ENCODE results near the gene ASB3.
"Not testable (repeated sequence)": the region's sequence is repeated elsewhere in the genome, so short reads cannot be mapped to it uniquely, and the experiment has no call there.

ASB3 gene

DNA sequence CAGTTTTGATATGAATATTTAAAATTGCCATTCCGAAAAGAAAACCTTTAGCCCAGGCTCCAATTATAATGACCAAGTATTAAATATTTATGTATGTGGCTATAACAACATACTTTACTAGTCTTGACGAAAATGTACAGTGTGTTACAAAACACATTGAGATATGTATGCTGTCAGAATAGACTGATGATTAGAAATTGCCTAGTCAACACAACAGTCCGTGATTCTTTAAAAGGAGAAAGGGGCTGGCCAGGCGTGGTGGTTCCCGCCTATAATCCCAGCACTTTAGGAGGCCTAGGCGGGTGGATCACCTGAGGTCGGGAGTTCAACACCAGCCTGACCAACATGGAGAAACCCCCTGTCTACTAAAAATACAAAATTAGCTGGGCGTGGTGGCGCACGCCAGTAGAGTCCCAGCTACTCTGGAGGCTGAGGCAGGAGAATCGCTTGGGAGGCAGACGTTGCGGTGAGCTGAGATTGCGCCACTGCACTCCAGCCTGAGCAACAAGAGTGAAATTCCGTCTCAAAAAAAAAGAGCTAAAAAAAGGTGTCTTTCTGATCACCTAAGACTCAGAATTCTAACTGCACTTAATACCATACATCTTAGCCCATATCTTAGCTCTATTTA is 17.3 kb downstream of the ASB3 start:
- H3K27ac Mint-ChIP-seq, result no peak overlapping the region
- no peaks in the 10 kb centered on the region for H3K9me3 Mint-ChIP-seq
- H3K27me3 Mint-ChIP-seq (ENCODE audit: low read depth), result no peaks in the 10 kb centered on the region
- no peak overlapping the region for H3K4me3 Mint-ChIP-seq
- H3K36me3 Mint-ChIP-seq (ENCODE audit: low read depth), result peaks cover 11% of the 10 kb centered on the region
- H3K4me1 Mint-ChIP-seq (ENCODE audit: low read depth), result peaks cover 30% of the 10 kb centered on the region

DNA sequence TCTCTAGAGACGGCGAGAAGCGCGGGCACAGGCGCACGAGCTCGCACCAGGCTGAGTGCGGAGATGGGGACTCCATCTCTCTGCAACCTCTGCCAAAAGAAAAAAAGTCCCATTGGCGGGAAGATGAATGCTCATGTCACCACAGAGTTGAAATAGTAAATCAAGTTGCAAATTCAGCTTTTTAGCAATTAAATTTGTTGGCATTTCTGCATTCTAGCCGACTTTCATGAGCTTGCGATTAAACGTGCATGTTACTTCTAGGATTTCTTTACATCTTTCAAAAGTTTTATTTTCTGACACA is 18.6 kb downstream of the ASB3 start:
- Mint-ChIP-seq H3K4me1 (ENCODE audit: low read depth) (peaks cover 27% of the 10 kb centered on the region), H3K36me3 (ENCODE audit: low read depth) (peaks cover 10% of the 10 kb centered on the region), H3K4me3 (peak overlapping the region; percentile 95), H3K9me3 (no peaks in the 10 kb centered on the region), H3K27ac (peak overlapping the region; percentile 94), H3K27me3 (ENCODE audit: low read depth) (no peaks in the 10 kb centered on the region)

DNA sequence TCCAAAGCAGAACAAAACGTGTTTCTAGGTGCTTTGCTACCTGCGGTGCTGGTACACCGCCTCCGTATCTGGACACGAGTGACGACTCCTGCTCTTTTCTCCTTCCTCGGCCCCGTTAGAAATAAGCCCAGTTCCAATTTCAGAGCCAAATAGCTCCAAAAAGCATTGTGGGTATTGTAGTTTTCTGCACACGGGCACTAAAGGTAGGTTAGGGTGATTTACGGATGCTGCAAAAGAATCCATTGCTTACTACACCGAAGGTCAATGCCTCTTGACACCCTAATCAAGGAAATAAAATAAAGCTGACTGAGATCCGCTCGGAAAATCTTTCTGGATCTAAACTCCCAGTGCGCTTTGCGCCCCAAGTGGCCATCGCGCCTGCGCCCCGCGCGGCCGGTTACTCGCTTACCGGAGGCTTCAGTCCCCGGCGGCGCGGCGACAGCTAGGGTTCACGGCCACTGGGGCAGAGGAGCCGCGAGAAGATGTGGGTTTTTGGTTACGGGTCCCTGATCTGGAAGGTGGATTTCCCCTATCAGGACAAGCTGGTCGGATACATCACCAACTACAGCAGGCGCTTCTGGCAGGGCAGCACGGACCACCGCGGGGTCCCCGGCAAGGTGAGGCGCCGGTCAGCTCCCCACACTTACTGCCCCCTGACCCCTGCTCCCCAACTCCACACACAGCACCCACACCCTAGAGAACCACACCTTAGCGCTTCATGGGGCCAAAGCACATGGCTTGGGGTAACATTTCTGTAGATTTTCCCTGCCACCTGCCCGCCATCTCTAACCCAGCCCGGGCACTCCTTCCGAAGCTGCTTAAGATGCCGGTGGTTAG is 19.1 kb downstream of the ASB3 start, which contains the start of gene CHAC2:
TSS of gene CHAC2 (plus strand) at position 400 of the 837 bp plus-strand sequence. CDS start at position 483, 83 bp downstream.
- Mint-ChIP-seq H3K4me3 (peak within 1 kb of the TSS; percentile 95), H3K27me3 (ENCODE audit: low read depth) (no peaks in the 10 kb centered on the region), H3K27ac (peak within 1 kb of the TSS; percentile 94), H3K9me3 (no peaks in the 10 kb centered on the region), H3K4me1 (ENCODE audit: low read depth) (peaks cover 27% of the 10 kb centered on the region), H3K36me3 (ENCODE audit: low read depth) (peaks cover 11% of the 10 kb centered on the region)

DNA sequence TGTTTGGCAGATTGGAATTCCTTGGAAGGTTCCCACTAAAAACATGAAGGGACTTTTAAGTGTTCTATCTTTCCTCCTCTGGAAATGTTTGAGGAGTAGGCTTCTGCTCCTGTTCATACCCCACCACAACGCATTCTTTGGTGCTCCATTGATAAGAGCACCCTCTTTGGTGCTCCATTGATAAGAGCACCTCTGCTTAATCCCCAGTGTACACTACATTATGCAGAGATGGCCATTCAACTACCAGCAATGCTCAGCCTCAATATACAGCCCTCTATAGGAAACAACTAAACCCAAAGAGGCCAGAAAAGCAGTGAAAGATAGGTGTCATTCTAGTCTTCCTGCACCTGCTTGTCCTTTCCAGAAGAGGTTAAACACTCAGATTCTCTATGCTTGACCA is 21.0 kb downstream of the ASB3 start:
- no peak overlapping the region for H3K27ac Mint-ChIP-seq
- no peaks in the 10 kb centered on the region for H3K27me3 Mint-ChIP-seq (ENCODE audit: low read depth)
- peaks cover 24% of the 10 kb centered on the region for H3K4me1 Mint-ChIP-seq (ENCODE audit: low read depth)
- no peak overlapping the region for H3K4me3 Mint-ChIP-seq
- no peaks in the 10 kb centered on the region for H3K9me3 Mint-ChIP-seq
- H3K36me3 Mint-ChIP-seq (ENCODE audit: low read depth), result peaks cover 10% of the 10 kb centered on the region

DNA sequence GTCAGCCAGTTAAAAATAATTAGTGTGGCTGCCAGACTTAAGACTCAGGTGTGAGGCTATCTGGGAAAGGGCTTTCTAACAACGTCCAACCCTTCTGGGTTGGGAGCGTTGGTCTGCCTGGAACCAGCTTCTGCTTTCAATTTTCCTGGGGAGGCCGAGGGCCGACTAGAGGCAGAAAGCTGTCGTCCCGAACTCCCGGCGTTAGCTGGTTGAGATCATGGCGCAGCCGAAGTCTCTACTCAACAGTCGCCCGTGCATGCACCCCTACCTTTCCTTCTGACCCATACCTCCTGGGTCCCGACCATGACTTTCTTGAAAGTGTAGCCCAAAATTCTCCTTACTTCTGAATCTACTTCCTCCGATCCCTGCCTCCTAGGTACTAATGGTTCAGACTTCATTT is 29.5 kb downstream of the ASB3 start:
- peaks cover 19% of the 10 kb centered on the region for H3K36me3 Mint-ChIP-seq (ENCODE audit: low read depth)
- not testable (repeated sequence) for H3K4me3 Mint-ChIP-seq; H3K27me3 Mint-ChIP-seq (ENCODE audit: low read depth); H3K27ac Mint-ChIP-seq; H3K9me3 Mint-ChIP-seq; H3K4me1 Mint-ChIP-seq (ENCODE audit: low read depth)

DNA sequence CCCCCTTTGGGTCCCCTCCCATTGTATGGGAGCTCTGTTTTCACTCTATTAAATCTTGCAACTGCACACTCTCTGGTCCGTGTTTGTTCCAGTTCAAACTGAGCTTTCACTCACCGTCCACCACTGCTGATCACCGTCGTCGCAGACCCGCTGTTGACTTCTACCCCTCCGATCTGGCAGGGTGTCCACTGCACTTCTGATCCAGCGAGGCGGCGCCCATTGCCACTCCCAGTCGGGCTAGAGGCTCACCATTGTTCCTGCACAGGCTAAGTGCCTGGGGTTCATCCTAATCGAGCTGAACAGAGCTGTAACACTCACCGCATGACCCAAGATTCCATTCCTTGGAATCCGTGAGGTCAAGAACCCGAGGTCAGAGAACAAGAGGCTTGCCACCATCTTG is 30.1 kb downstream of the ASB3 start:
- no peaks in the 10 kb centered on the region for H3K27me3 Mint-ChIP-seq (ENCODE audit: low read depth)
- peaks cover 16% of the 10 kb centered on the region for H3K36me3 Mint-ChIP-seq (ENCODE audit: low read depth)
- no peak overlapping the region for H3K27ac Mint-ChIP-seq
- no peak overlapping the region for H3K4me3 Mint-ChIP-seq
- peaks cover 5% of the 10 kb centered on the region for H3K4me1 Mint-ChIP-seq (ENCODE audit: low read depth)
- no peaks in the 10 kb centered on the region for H3K9me3 Mint-ChIP-seq

DNA sequence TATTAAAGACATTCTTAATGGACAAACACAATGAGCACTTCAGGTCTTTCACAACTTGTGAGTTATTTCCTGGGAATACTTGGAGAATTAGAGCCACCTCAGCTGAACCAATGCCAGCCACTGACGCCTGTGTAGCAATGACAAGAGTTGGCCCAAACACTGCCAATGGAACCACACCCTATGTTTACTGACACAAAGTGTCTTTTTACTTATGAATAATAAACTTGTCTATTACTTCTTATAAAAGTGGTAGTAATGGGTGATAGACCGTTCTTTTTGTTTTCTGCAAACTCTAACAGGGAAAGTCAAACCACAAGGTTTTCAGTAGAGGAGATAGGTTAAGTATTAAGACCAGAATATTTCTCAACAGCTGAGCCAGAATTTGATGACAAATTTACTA is 31.6 kb downstream of the ASB3 start:
- Mint-ChIP-seq H3K27ac (no peak overlapping the region), H3K4me3 (no peak overlapping the region), H3K27me3 (ENCODE audit: low read depth) (no peaks in the 10 kb centered on the region), H3K36me3 (ENCODE audit: low read depth) (peaks cover 21% of the 10 kb centered on the region), H3K4me1 (ENCODE audit: low read depth) (peaks cover 6% of the 10 kb centered on the region), H3K9me3 (no peaks in the 10 kb centered on the region)

DNA sequence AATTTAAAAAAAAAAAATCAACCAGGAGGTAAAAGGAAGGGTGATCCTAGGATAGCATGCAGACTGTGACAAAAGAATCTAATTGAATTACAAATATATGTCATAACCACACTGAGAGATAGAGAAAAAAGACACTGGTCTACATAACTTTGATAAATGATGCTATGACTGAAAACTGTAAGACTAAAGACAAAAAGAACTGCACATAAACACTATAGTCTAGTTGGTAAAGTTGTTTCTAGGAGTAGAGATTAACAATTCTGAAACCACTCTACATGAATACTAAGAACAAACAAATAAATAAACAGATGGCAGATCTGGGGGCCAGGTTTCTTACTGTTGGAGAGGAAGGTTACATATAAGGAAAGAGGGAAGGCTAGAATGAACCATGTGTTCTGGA is 33.7 kb downstream of the ASB3 start:
- Mint-ChIP-seq H3K27me3 (ENCODE audit: low read depth) (no peaks in the 10 kb centered on the region), H3K27ac (no peak overlapping the region), H3K4me1 (ENCODE audit: low read depth) (peaks cover 6% of the 10 kb centered on the region), H3K9me3 (no peaks in the 10 kb centered on the region), H3K36me3 (ENCODE audit: low read depth) (peaks cover 23% of the 10 kb centered on the region), H3K4me3 (no peak overlapping the region)

DNA sequence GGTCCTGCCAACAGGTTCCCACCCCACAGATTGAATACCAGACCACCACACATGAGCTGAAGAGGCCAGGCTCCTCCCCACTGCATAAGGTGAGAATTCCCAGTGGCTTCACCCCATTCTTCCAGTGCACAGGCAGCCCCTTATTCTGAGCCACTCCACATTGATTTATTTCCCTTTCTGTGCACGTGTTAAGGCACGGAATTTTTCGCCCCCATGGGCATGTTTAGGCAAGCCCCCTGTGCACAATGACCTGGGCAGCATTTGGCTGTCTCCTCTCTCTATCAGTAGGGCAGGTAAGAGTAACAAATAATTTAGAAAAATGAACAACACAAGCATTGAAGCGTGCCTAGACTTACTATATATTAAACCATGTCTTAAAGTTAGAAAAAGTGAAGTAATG is 34.4 kb downstream of the ASB3 start:
- H3K27ac Mint-ChIP-seq, result no peak overlapping the region
- H3K36me3 Mint-ChIP-seq (ENCODE audit: low read depth), result peaks cover 26% of the 10 kb centered on the region
- H3K4me1 Mint-ChIP-seq (ENCODE audit: low read depth), result peaks cover 6% of the 10 kb centered on the region
- H3K4me3 Mint-ChIP-seq, result no peak overlapping the region
- no peaks in the 10 kb centered on the region for H3K9me3 Mint-ChIP-seq
- no peaks in the 10 kb centered on the region for H3K27me3 Mint-ChIP-seq (ENCODE audit: low read depth)

DNA sequence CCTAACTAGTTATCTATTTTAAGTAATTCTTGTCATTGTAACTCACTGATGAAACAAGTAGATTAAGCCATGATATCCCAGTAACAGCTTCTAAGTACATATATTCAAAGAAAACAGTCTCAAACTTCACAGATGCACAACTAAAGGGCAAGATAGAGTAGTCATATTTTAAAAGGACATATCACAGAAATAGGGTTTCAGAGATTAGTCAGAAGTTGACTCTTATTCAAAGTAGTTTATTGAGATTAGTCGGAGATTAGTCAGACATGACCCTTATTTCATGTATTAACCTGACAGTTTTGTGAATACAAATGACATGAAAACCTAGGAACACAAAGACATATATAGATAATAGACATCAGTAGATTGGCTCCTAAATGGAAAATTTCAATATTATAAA is 35.0 kb downstream of the ASB3 start:
- Mint-ChIP-seq H3K9me3 (no peaks in the 10 kb centered on the region), H3K27ac (no peak overlapping the region), H3K27me3 (ENCODE audit: low read depth) (no peaks in the 10 kb centered on the region), H3K4me1 (ENCODE audit: low read depth) (peaks cover 6% of the 10 kb centered on the region), H3K4me3 (no peak overlapping the region), H3K36me3 (ENCODE audit: low read depth) (peaks cover 24% of the 10 kb centered on the region)

DNA sequence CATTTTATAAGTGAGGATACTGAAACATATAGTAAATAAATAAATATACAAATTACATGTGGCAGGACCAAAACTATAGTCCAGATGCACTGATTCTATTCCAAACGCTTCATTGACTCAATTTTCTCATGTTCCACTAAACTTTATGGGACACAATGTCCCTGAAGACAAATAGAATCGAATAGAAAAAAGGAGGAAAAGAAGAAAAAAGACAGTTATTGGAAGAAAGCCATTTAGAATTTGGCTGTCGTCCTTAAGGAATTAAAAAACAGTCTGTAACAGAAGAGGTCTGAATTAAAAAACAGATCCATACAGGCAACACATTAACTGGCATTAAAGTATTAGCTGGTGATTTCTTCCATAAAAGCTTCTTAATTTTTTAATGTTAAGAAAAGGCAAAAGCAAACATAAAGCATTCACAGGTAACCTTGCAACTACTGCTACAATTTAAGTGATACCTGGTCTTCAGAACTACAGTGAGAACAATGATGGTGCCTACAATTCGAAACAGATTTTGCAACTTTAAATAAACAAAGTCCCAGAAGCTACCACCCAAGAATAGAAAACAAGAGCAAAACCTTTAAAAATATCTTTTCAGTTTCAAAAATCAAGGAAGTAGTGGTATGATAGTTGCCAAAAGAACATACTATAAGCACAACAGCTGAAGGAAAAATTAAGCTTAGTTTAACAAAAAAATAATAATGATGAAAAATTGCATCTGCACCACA is 36.5 kb downstream of the ASB3 start:
- Mint-ChIP-seq H3K36me3 (ENCODE audit: low read depth) (peaks cover 21% of the 10 kb centered on the region), H3K4me3 (no peak overlapping the region), H3K27me3 (ENCODE audit: low read depth) (no peaks in the 10 kb centered on the region), H3K9me3 (no peaks in the 10 kb centered on the region), H3K27ac (no peak overlapping the region), H3K4me1 (ENCODE audit: low read depth) (peaks cover 6% of the 10 kb centered on the region)

DNA sequence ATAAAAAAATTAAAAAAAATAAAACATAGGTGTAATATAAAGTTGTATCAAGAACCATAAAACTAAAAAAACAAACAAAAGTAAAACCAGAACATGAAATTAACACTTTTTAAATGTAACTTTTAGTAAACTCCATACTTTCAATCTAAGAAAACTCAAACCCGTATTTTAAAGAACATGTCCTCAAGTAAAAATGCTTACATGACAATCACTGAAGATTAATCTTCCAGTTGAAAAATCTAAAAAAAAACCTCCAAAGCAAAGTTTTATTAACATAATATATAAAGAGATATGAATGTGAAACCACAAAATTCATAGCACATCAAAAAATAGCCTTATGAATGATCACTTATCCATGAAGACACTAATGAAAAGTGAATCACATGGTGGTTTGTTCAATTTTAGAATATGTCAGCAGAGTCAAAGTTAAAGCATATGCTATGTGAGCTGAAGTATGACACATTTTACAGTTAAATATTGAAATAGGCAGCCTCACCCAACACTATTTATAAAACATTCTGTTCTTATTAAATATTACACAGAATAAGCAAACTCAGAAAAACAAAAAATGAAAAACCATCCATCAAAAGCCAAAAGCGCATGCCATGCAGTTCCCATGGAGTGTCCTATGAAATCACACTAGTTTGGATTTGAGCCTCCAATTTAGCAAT is 42.2 kb downstream of the ASB3 start:
- Mint-ChIP-seq H3K4me1 (ENCODE audit: low read depth) (peaks cover 7% of the 10 kb centered on the region), H3K4me3 (no peak overlapping the region), H3K27me3 (ENCODE audit: low read depth) (no peaks in the 10 kb centered on the region), H3K27ac (no peak overlapping the region), H3K36me3 (ENCODE audit: low read depth) (peaks cover 20% of the 10 kb centered on the region), H3K9me3 (no peaks in the 10 kb centered on the region)

DNA sequence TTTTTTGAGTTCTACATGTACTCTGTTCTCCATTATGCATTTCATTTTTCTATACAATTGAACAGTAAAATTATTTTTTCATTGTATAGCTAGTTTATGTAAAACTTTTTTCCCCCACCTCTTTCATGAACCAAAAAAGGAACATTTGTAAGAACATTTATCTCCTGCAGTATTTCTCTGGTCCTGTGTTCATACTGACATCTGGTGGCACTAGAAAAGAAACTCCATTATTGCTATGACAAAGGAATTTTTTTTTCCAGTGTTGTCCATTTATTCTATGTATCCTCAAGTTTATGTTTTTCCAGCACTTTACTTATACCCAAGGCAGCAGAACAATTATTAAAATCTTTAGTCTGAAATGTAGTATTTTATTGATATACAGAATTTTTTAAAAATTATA is 46.6 kb downstream of the ASB3 start:
- Mint-ChIP-seq H3K27me3 (ENCODE audit: low read depth) (no peaks in the 10 kb centered on the region), H3K9me3 (no peaks in the 10 kb centered on the region), H3K4me3 (no peak overlapping the region), H3K27ac (no peak overlapping the region), H3K36me3 (ENCODE audit: low read depth) (peaks cover 17% of the 10 kb centered on the region), H3K4me1 (ENCODE audit: low read depth) (peaks cover 7% of the 10 kb centered on the region)

DNA sequence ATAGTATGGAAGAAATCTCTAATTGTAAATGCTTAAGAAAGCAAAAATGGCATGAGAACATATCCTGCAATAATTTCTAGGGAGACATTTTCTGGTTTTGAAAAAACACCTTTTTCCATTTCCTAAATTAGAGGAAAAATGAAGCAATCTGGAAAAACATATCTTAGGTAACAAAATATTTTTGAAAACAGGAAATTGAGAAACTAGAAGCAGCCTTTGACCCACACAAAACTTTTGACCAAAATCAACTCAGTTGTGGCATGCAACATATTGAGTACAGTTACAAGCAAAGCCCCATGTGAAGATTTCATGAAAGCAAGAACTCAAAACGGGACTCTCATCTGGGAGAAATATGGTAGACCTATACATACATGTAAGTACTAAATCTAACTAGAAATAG is 47.7 kb downstream of the ASB3 start:
- Mint-ChIP-seq H3K27ac (no peak overlapping the region), H3K4me3 (no peak overlapping the region), H3K36me3 (ENCODE audit: low read depth) (peaks cover 21% of the 10 kb centered on the region), H3K9me3 (no peaks in the 10 kb centered on the region), H3K4me1 (ENCODE audit: low read depth) (peaks cover 7% of the 10 kb centered on the region), H3K27me3 (ENCODE audit: low read depth) (no peaks in the 10 kb centered on the region)

Data from T-helper 1 cell treated with Interleukin-12 subunit alpha and Interleukin-12 subunit beta and Interleukin-4 antibody, amounts not matched to agents 30 μg/mL and 1 μg/mL, for 36 hours (primary cell).